Skin epidermis (tissue), 12 donors: ENCODE measurements around the gene NKD2.
"Not testable (repeated sequence)": the region's sequence is repeated elsewhere in the genome, so short reads cannot be mapped to it uniquely, and the experiment has no call there.

ENCODE experiments used
- H3K27ac ChIP-seq, 21 experiments: fragments of 200-600 bp; sonication (generic) in 11 of 21; one replicate each; pipeline ENCODE4 v1.5.0; 2020; ENCODE audit warnings: mild to moderate bottlenecking in 3 of 21, inconsistent platforms in 2 of 21, moderate library complexity in 2 of 21
- H3K4me3 ChIP-seq, 7 experiments: fragments of 200-600 bp; sonication (generic) in 2 of 7; one replicate each; pipeline ENCODE4 v1.5.0; 2020; ENCODE audit warnings: inconsistent platforms in 2 of 7, mild to moderate bottlenecking in 2 of 7, moderate library complexity in 1 of 7

Gene NKD2

GRCh38 chr5:1052076-1052475 lies 43.5 kb downstream of the NKD2 start:
- H3K27ac ChIP-seq: peak overlapping the region in 1 of 21 experiments; percentile 14
- no peak overlapping the region for H3K4me3 ChIP-seq

GRCh38 chr5:1052641-1053390 lies 44.2 kb downstream of the NKD2 start:
- Histone ChIP-seq H3K4me3 (no peak overlapping the region), H3K27ac (peak overlapping the region in 1 of 21 experiments; percentile 58)

GRCh38 chr5:1053391-1054017 lies 44.9 kb downstream of the NKD2 start:
- Histone ChIP-seq H3K27ac (peak overlapping the region in 1 of 21 experiments; percentile 58), H3K4me3 (no peak overlapping the region)

- H3K4me3 ChIP-seq: no peak overlapping the region
- H3K27ac ChIP-seq: no peak overlapping the region
These were observed 45.6 kb downstream of the NKD2 start for GRCh38 chr5:1054018-1054798.

GRCh38 chr5:1054799-1055775 lies 46.5 kb downstream of the NKD2 start:
- Histone ChIP-seq H3K4me3 (no peak overlapping the region), H3K27ac (no peak overlapping the region)

GRCh38 chr5:1055896-1056610 lies 47.5 kb downstream of the NKD2 start:
- H3K4me3 ChIP-seq: no peak overlapping the region

GRCh38 chr5:1056611-1057484 lies 48.2 kb downstream of the NKD2 start:
- Histone ChIP-seq H3K4me3 (no peak overlapping the region), H3K27ac (no peak overlapping the region)

More at GRCh38 chr5:1055896-1056610, 47.5 kb downstream of the NKD2 start:
- no peak overlapping the region for H3K27ac ChIP-seq

GRCh38 chr5:1057485-1058082 lies 49.0 kb downstream of the NKD2 start:
- H3K27ac ChIP-seq: no peak overlapping the region
- no peak overlapping the region for H3K4me3 ChIP-seq

- Histone ChIP-seq H3K27ac (no peak overlapping the region), H3K4me3 (no peak overlapping the region)
These were observed 49.7 kb downstream of the NKD2 start for GRCh38 chr5:1058083-1058945.

GRCh38 chr5:1058988-1059883 lies 50.6 kb downstream of the NKD2 start:
- H3K27ac ChIP-seq: no peak overlapping the region
- H3K4me3 ChIP-seq: no peak overlapping the region

- no peak overlapping the region for H3K4me3 ChIP-seq
- H3K27ac ChIP-seq: no peak overlapping the region
These were observed 51.3 kb downstream of the NKD2 start for GRCh38 chr5:1059884-1060263.

GRCh38 chr5:1060535-1060981 lies 52.0 kb downstream of the NKD2 start:
- Histone ChIP-seq H3K4me3 (no peak overlapping the region), H3K27ac (no peak overlapping the region)

- not testable (repeated sequence) for H3K27ac ChIP-seq, H3K4me3 ChIP-seq
These were observed 52.7 kb downstream of the NKD2 start for GRCh38 chr5:1061292-1061691.

- Histone ChIP-seq H3K27ac (no peak overlapping the region), H3K4me3 (no peak overlapping the region)
These were observed 53.3 kb downstream of the NKD2 start for GRCh38 chr5:1061916-1062315.

- no peak overlapping the region for H3K27ac ChIP-seq
- H3K4me3 ChIP-seq: no peak overlapping the region
These were observed 54.4 kb downstream of the NKD2 start for GRCh38 chr5:1062761-1063568.
